Panc1 (cell line): Measurements from ENCODE around the gene TMEM205. TPM values are rescaled to one million over a fixed set of nuclear protein-coding genes. Genes with fewer than 3 reads are reported as not detected.

Experiments
- ATAC-seq: fragments of 200-7000 bp; cut with Tn5 transposase; 2 replicates; pipeline ENCODE4 v1.9.1; 2020; ENCODE audit warnings: mild to moderate bottlenecking, moderate library complexity
- BruUV-seq: library from RNA; stranded (reverse); fragments of 400-500 nt; replicated peaks from 2 replicates; lab custom pipeline; 2021; lab: Mats Ljungman, UMichigan
- CTCF ChIA-PET: fragments of 300-600 bp; sonication (Branson Sonifier 250); formaldehyde crosslinking; loops from one replicate; lab custom pipeline; 2022; ENCODE audit warnings: antibody characterized with exemption; lab: Charles Lee
- POLR2A ChIA-PET: fragments of 300-600 bp; sonication (Branson Sonifier 250); formaldehyde crosslinking; loops from one replicate; lab custom pipeline; 2022; ENCODE audit warnings: antibody characterized with exemption; lab: Charles Lee
- DNase-seq: peaks from one replicate; pipeline ENCODE4 v3.0.0-alpha.2; 2010; ENCODE audit warnings: low read depth, low spot score
- H3K27ac ChIP-seq: 2 replicates; pipeline ENCODE4 v1.5.1; 2011; ENCODE audit warnings: mild to moderate bottlenecking, low read length, inconsistent platforms
- H3K27me3 ChIP-seq: fragments of 200-500 bp; sonication (Bioruptor generic); 2 replicates; pipeline ENCODE4 v1.6.0; 2014; ENCODE audit warnings: low read length, inconsistent platforms; ENCODE audit not compliant: control insufficient read depth, insufficient read depth
- H3K36me3 ChIP-seq: fragments of 200-500 bp; sonication (Bioruptor generic); 2 replicates; pipeline ENCODE4 v1.5.1; 2014; ENCODE audit warnings: inconsistent platforms, mild to moderate bottlenecking, low read length, moderate library complexity; ENCODE audit not compliant: control insufficient read depth, insufficient read depth
- H3K4me1 ChIP-seq: 2 replicates; pipeline ENCODE4 v1.5.1; 2011; ENCODE audit warnings: inconsistent platforms, mild to moderate bottlenecking, low read length, moderate library complexity; ENCODE audit not compliant: control insufficient read depth, insufficient read depth
- H3K4me3 ChIP-seq, 2 experiments: 2 replicates each; pipeline ENCODE4 v1.5.1; 2011 to 2012; ENCODE audit warnings: low read depth in 2 of 2, low read length in 2 of 2, mild to moderate bottlenecking in 2 of 2, inconsistent platforms in 1 of 2, moderate library complexity in 1 of 2
- H3K9me3 ChIP-seq: fragments of 200-500 bp; sonication (Bioruptor generic); 2 replicates; pipeline ENCODE4 v1.5.1; 2014; ENCODE audit warnings: low read depth, mild to moderate bottlenecking, inconsistent platforms, low read length, moderate library complexity; ENCODE audit not compliant: control insufficient read depth, insufficient read depth
- CTCF ChIP-seq: fragments of 450-650 bp; IDR thresholded peaks from 2 replicates; pipeline ENCODE4 v1.5.1; 2017; ENCODE audit warnings: mild to moderate bottlenecking
- POLR2AphosphoS5 ChIP-seq: IDR thresholded peaks from 2 replicates; pipeline ENCODE4 v1.6.1; 2012; ENCODE audit warnings: mild to moderate bottlenecking, low read depth, low read length, moderate library complexity
- REST ChIP-seq, 2 experiments: IDR thresholded peaks; 2 replicates each; pipeline ENCODE4 v1.6.1; 2011 to 2012; ENCODE audit warnings: low read depth in 2 of 2, control low read depth in 1 of 2, low read length in 1 of 2, mild to moderate bottlenecking in 1 of 2, moderate library complexity in 1 of 2; ENCODE audit not compliant: insufficient read depth in 1 of 2
- SIN3A ChIP-seq: IDR thresholded peaks from 2 replicates; pipeline ENCODE4 v1.6.1; 2012; ENCODE audit warnings: low read depth, mild to moderate bottlenecking, low read length, moderate library complexity, borderline replicate concordance; ENCODE audit not compliant: insufficient read depth
- TCF7L2 ChIP-seq: IDR thresholded peaks from 2 replicates; pipeline ENCODE4 v1.6.1; 2011; ENCODE audit warnings: mild to moderate bottlenecking, low read depth, low read length, inconsistent platforms
- in situ Hi-C: cut with HindIII; loops from 2 replicates; pipeline ENCODE4 v1.10.0; 2016; ENCODE audit warnings: low sequenced_read_pairs, low pct_unique_long_range_greater_than_20kb
- intact Hi-C: fragments of 100-400 bp; cut with micrococcal nuclease; formaldehyde crosslinking; loops from one replicate; pipeline ENCODE4 v1.10.0; 2022; ENCODE audit not compliant: unreplicated experiment
- total RNA-seq: library from RNA; stranded (reverse); gene quantifications from one replicate; pipeline ENCODE4 v1.2.1, GENCODE V29; 2021; ENCODE audit not compliant: unreplicated experiment

Gene TMEM205
- total RNA-seq, 1 experiment from 2014 or later: 133 TPM

DNA sequence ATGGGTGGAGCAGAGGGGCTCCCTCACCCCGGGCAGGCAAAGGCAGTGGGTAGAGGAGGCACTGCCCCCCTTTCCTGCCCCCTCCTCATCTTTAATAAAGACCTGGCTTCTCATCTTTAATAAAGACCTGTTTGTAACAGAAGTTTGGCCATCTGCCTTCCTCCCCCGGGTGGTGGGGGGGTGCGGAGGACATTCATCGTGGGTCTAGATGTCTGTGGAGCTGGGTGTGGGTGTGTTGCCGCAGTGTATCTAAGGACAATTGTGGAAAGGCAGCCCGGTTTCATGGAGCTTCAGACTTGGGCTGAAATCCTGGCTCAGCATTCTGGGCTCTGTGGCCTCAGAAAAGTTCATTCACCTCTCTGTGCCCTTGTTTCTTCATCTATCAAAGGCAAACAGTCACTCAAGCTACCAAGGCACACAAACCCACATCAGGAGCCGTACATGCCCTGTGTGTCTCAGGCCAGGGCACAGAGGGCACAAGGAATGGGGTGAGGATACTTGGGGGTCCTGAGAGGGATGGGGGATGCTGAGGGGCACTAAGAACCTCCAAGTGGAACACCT, 19.6 kb upstream of the TMEM205 start:
- Histone ChIP-seq H3K4me3 (no peak overlapping the region), H3K36me3 (no peaks in the 10 kb centered on the region), H3K9me3 (no peaks in the 10 kb centered on the region), H3K27me3 (no peaks in the 10 kb centered on the region), H3K27ac (no peak overlapping the region), H3K4me1 (no peaks in the 10 kb centered on the region)
- POLR2A ChIA-PET: no interaction called here
- TF ChIP-seq SIN3A: no peak
- no peak for TF ChIP-seq POLR2AphosphoS5
- no peak for TF ChIP-seq REST (IDR thresholded peaks at IDR 0.05; ENCODE audit: insufficient read depth in 1 of 2, low read depth in 2 of 2, low read length in 1 of 2)
- no peak for TF ChIP-seq CTCF
- no peak for TF ChIP-seq TCF7L2
- intact Hi-C loops (no loop called here), in situ Hi-C loops (no loop called here)
- ATAC-seq (no peak), DNase-seq (no peak)
- BruUV-seq: no TSS peak
- CTCF ChIA-PET: no interaction called here

DNA sequence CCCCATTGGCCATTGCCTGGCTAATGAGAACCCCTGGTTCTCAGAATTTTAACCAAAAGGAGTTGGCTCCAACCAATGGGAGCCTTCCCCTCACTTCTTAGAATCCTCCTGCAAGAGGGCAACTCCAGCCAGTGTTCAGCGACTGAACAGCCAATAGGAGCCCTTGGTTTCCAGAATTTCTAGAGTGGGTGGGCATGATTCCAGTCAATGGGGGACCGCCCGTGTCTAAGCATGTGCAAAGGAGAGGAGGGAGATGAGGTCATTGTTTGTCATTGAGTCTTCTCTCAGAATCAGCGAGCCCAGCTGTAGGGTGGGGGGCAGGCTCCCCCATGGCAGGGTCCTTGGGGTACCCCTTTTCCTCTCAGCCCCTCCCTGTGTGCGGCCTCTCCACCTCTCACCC, 18.9 kb upstream of the TMEM205 start:
- TF ChIP-seq REST (IDR thresholded peaks at IDR 0.05; ENCODE audit: insufficient read depth in 1 of 2, low read depth in 2 of 2, low read length in 1 of 2) (no peak), POLR2AphosphoS5 (no peak), TCF7L2 (no peak), SIN3A (no peak)
- ATAC-seq (no peak), DNase-seq (no peak)
- H3K27me3 ChIP-seq: no peaks in the 10 kb centered on the region
- ChIA-PET CTCF (no interaction called here), POLR2A (no interaction called here)
- intact Hi-C loops (no loop called here), in situ Hi-C loops (no loop called here)
- BruUV-seq: TSS peak; percentile 89
- H3K27ac ChIP-seq: no peak overlapping the region
- H3K9me3 ChIP-seq: no peaks in the 10 kb centered on the region
- H3K4me1 ChIP-seq: no peaks in the 10 kb centered on the region
- no peak overlapping the region for H3K4me3 ChIP-seq
- no peaks in the 10 kb centered on the region for H3K36me3 ChIP-seq
